Aorta (tissue), 5 donors: ENCODE data around the gene CHRNA7. TPM values are rescaled to one million over a fixed set of nuclear protein-coding genes. Genes with fewer than 3 reads are reported as not detected.
A peak's percentile ranks its signal among the peaks of the same experiment; 100 is the strongest.
"Not testable (repeated sequence)": the region's sequence is repeated elsewhere in the genome, so short reads cannot be mapped to it uniquely, and the experiment has no call there.

Source experiments
- ATAC-seq: fragments of 200-7000 bp; cut with Tn5 transposase; one replicate; pipeline ENCODE4 v1.9.1; 2022; ENCODE audit warnings: moderate library complexity; ENCODE audit not compliant: low FRiP score
- DNase-seq, 2 donors: peaks; one replicate each; pipeline ENCODE4 v3.0.0-alpha.2; 2020
- H3K27ac ChIP-seq, 2 donors: one replicate each; pipeline ENCODE4 v1.5.1; 2013; ENCODE audit warnings: low read length in 2 of 2, mild to moderate bottlenecking in 2 of 2, moderate library complexity in 2 of 2, control low read depth in 1 of 2, inconsistent platforms in 1 of 2, low read depth in 1 of 2
- H3K27me3 ChIP-seq, 2 donors: one replicate each; pipeline ENCODE4 v1.6.1; 2013; ENCODE audit warnings: control low read depth in 1 of 2, low read length in 1 of 2, mild to moderate bottlenecking in 1 of 2, moderate library complexity in 1 of 2; ENCODE audit not compliant: insufficient read depth in 2 of 2, control insufficient read depth in 1 of 2
- H3K36me3 ChIP-seq, 2 donors: one replicate each; pipeline ENCODE4 v1.6.1; 2013; ENCODE audit warnings: control low read depth in 1 of 2, low read length in 1 of 2, mild to moderate bottlenecking in 1 of 2; ENCODE audit not compliant: insufficient read depth in 2 of 2, control insufficient read depth in 1 of 2
- H3K4me1 ChIP-seq, 2 donors: one replicate each; pipeline ENCODE4 v1.6.1; 2013; ENCODE audit warnings: low read length in 2 of 2, control low read depth in 1 of 2, mild to moderate bottlenecking in 1 of 2, moderate library complexity in 1 of 2; ENCODE audit not compliant: insufficient read depth in 2 of 2, control insufficient read depth in 1 of 2
- H3K4me3 ChIP-seq, 2 donors: one replicate each; pipeline ENCODE4 v1.5.1; 2013; ENCODE audit warnings: low read length in 2 of 2, control low read depth in 1 of 2, mild to moderate bottlenecking in 1 of 2
- H3K9me3 ChIP-seq: one replicate; pipeline ENCODE4 v1.6.1; 2013; ENCODE audit warnings: mild to moderate bottlenecking, low read length; ENCODE audit not compliant: control insufficient read depth
- WGBS, 2 donors: extraction: QIAGEN DNeasy Blood & Tissue Kit; methylation state at CpG; one replicate each; pipeline ENCODE4 v1.1.7; 2013; 5-methylcytosine and 5-hydroxymethylcytosine counted together
- intact Hi-C, 2 donors: fragments of 100-400 bp; cut with DNase I; formaldehyde crosslinking; loops; one replicate each; pipeline versions ENCODE4 v1.14.2 to v1.15.0; 2022
- polyA plus RNA-seq, 2 donors: library from polyadenylated mRNA; stranded (reverse); fragments of 200-250 nt; gene quantifications; one replicate each; pipeline ENCODE4 v1.2.3, GENCODE V29; 2013
- total RNA-seq, 2 donors: library from RNA; stranded (reverse); fragmentation: NEBNext Ultra II Directional; extraction: Animal tissue kit (Norgen Biotek cat#: 25700); gene quantifications; one replicate each; pipeline ENCODE4 v1.2.1, GENCODE V29; 2021
- donor health status: healthy with polysubstance abuse.
- donor health status: Bipolar disorder and iron deficiency.
- donor health status: DM: no; HTN: no; CAD: no.
- donor health status: DM: no; HTN: no; CAD: no.
- donor health status: DM: yes; HTN: yes; CAD: no.

The CHRNA7 gene
- total and polyA plus RNA-seq, 4 donors, result 0.88 to 3.6 (median 2.9) TPM

DNA sequence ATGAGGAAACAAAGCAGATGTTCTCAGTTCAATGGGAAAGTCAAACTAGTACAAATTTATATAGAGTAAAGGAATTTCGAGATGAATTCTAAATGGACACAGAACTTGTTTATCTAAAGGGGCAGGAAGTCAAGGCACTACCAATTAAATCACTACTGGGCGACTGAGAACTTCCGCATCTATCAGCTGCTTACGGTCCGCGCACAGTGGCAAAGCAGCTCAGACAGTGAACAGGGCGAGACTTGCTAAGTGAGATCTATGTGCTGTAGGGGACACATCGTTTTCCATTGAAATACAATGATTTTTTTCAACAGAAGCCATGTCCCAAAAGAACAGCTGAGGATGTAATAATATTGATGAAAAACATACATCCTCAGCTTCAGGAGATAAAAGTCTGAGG is 105.0 kb downstream of the CHRNA7 start:
- H3K36me3 ChIP-seq, result no peaks in the 10 kb centered on the region
- no peak overlapping the region for H3K27ac ChIP-seq
- H3K4me1 ChIP-seq, result no peaks in the 10 kb centered on the region
- intact Hi-C loops, result no loop called here
- H3K27me3 ChIP-seq, result no peaks in the 10 kb centered on the region
- ATAC-seq, result no peak
- WGBS, 2 donors, result 8 to 20% methylated on average over 8 of the region's 8 CpGs
- DNase-seq, result no peak
- H3K4me3 ChIP-seq, result no peak overlapping the region
- peaks cover 3% of the 10 kb centered on the region for H3K9me3 ChIP-seq

DNA sequence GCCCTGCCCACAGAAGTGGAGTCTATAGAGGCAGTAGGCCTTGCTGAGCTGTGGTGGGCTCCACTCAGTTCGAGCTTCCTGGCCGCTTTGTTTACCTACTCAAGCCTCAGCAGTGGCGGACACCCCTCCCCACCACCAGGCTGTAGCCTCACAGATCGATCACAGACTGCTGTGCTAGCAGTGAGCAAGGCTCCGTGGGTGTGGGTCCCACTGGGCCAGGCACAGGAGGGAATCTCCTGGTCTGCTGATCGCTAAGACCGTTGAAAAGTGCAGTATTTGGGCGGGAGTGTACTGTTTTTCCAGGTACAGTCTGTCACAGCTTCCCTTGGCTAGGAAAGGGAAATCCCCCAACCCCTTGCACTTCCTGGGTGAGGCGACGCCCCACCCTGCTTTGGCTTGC is 115.2 kb downstream of the CHRNA7 start:
- H3K4me1 ChIP-seq, intact Hi-C loops, H3K27ac ChIP-seq, DNase-seq, H3K27me3 ChIP-seq, ATAC-seq, H3K4me3 ChIP-seq, H3K9me3 ChIP-seq, H3K36me3 ChIP-seq: not testable (repeated sequence)
- 85% methylated on average over 10 of the region's 10 CpGs for WGBS, 2 donors

GRCh38 chr15:32148833-32149555 is 118.7 kb downstream of the CHRNA7 start:
- Histone ChIP-seq H3K27ac (no peak overlapping the region), H3K9me3 (no peaks in the 10 kb centered on the region), H3K4me3 (no peak overlapping the region), H3K36me3 (no peaks in the 10 kb centered on the region), H3K4me1 (no peaks in the 10 kb centered on the region), H3K27me3 (no peaks in the 10 kb centered on the region)
- ATAC-seq (no peak), DNase-seq (no peak)
- 81 to 83% methylated on average over 15 of the region's 15 CpGs for WGBS, 2 donors
- intact Hi-C loops, result no loop called here

- H3K4me1 ChIP-seq, result no peaks in the 10 kb centered on the region
- ATAC-seq (no peak), DNase-seq (no peak)
- H3K9me3 ChIP-seq, result no peaks in the 10 kb centered on the region
- intact Hi-C loops, result no loop called here
- H3K4me3 ChIP-seq, result no peak overlapping the region
- WGBS, 2 donors, result 36 to 58% methylated on average over 1 of the region's 1 CpG
- no peak overlapping the region for H3K27ac ChIP-seq
- H3K27me3 ChIP-seq, result no peaks in the 10 kb centered on the region
- no peaks in the 10 kb centered on the region for H3K36me3 ChIP-seq
These were observed 122.3 kb downstream of the CHRNA7 start for GRCh38 chr15:32152574-32152973.

DNA sequence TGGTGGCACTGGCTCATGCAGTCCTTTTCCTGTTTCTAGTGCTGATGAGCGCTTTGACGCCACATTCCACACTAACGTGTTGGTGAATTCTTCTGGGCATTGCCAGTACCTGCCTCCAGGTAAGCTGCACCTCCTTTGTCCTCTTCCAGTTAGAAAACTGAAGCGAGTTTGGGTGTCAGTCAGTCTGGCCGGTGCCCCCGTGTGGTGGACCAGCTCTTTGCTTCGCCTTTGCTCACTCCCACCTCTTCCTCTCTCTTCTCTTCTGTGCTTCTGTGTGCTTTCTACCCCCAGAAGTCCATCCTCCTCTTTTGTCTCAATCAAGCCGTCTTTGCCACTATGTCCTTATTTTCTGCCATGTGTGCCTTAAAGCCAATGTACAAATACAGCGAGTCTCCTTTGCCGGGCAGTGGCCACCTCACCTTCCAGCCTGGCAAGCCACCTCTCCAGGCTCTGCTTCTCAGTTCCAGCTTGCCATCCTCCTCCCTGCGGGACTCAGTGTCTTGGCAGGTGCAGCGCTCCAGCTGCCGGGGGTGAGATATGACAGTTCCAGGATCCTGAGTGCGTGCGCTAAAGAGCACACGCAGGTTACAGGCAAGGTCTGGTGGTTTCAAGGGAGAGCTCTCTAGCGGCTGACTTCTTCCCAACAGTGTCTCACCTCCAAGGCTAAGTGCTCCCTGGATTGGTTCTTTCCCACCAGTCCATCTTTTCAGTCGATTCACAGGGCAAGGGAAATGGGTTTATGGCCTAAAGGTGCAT is 123.7 kb downstream of the CHRNA7 start:
- H3K4me1 ChIP-seq, DNase-seq, H3K27me3 ChIP-seq, H3K27ac ChIP-seq, H3K9me3 ChIP-seq, H3K4me3 ChIP-seq, H3K36me3 ChIP-seq, intact Hi-C loops, ATAC-seq: not testable (repeated sequence)
- WGBS, 2 donors, result no CpG with 5 or more reads among the region's 18 CpGs

DNA sequence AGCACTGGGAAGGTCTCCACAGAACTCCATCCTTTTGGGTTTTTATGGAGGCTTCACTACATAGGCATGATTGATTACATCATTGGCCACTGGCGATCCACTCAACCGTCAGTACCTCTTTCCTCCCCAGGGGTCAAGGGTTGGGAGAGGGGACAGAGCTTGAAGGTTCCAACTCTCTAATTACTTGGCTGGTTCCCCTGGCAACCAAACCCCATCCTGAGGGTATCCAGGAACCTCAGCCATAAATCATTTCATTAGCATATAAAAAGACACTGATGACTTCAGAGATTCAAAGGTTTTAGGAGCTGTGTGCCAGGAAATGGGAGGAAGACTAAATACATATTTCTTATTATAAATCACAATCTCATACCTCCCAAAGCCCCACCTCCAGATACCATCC is 131.8 kb downstream of the CHRNA7 start:
- H3K36me3 ChIP-seq, intact Hi-C loops, H3K27ac ChIP-seq, ATAC-seq, H3K27me3 ChIP-seq, DNase-seq, H3K9me3 ChIP-seq, H3K4me3 ChIP-seq, H3K4me1 ChIP-seq: not testable (repeated sequence)
- 67% methylated on average over 1 of the region's 2 CpGs; no CpG with 5 or more reads in 1 of the 2 donors for WGBS, 2 donors

- not testable (repeated sequence) for H3K27me3 ChIP-seq, DNase-seq
These were observed 133.8 kb downstream of the CHRNA7 start for GRCh38 chr15:32164065-32164464.

GRCh38 chr15:32164747-32165146 is 134.4 kb downstream of the CHRNA7 start:
- WGBS, 2 donors, result no CpG with 5 or more reads among the region's 1 CpG
- H3K27ac ChIP-seq, ATAC-seq, intact Hi-C loops, H3K9me3 ChIP-seq, H3K27me3 ChIP-seq, H3K4me3 ChIP-seq, H3K36me3 ChIP-seq, DNase-seq, H3K4me1 ChIP-seq: not testable (repeated sequence)

More at GRCh38 chr15:32164065-32164464, 133.8 kb downstream of the CHRNA7 start:
- H3K36me3 ChIP-seq, H3K9me3 ChIP-seq, H3K4me1 ChIP-seq, ATAC-seq, H3K27ac ChIP-seq, H3K4me3 ChIP-seq, intact Hi-C loops: not testable (repeated sequence)
- WGBS, 2 donors, result 71% methylated on average over 1 of the region's 7 CpGs; no CpG with 5 or more reads in 1 of the 2 donors

DNA sequence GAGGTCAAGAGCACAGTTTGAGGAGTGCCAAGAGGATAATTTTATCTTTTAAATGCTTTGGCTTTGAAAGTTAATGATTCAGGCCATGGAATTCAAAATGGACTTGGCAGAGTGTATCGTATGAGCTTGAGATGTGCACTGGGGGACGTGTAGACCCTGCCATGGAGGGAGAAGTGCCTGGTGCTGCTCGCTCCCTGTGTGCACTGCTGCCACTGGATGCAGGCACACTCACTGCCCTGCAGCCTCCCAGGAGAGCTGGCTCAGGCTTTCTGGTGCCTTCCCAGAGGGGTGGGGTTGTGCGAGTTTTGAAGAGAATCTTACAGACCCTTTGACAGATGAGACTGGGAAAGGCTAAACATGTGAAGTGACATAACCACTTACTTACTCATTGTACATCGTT is 135.5 kb downstream of the CHRNA7 start:
- H3K27ac ChIP-seq, intact Hi-C loops, H3K36me3 ChIP-seq, H3K4me1 ChIP-seq, H3K4me3 ChIP-seq, H3K9me3 ChIP-seq, H3K27me3 ChIP-seq, DNase-seq: not testable (repeated sequence)
- peak; percentile 53 for ATAC-seq
- 45 to 70% methylated on average over 1 of the region's 5 CpGs for WGBS, 2 donors
